HepG2 (cell line): ENCODE measurements around the gene FAM222B. TPM values are rescaled to one million over a fixed set of nuclear protein-coding genes. Genes with fewer than 3 reads are reported as not detected.
A peak's percentile ranks its signal among the peaks of the same experiment; 100 is the strongest.

Experiments used
- ATAC-seq: fragments of 200-7000 bp; cut with Tn5 transposase; 3 replicates; pipeline ENCODE4 v1.9.1; 2020; ENCODE audit warnings: mild to moderate bottlenecking, moderate library complexity
- BruUV-seq: library from RNA; stranded (reverse); fragments of 400-500 nt; replicated peaks from 2 replicates; lab custom pipeline; 2021; lab: Mats Ljungman, UMichigan
- CTCF ChIA-PET: fragments of 300-600 bp; formaldehyde crosslinking; extraction: SDS; loops from one replicate; lab custom pipeline; 2021; ENCODE audit warnings: low total read pairs, inconsistent platforms, low intra/inter-chr PET ratio; lab: Yijun Ruan, JAX
- POLR2A ChIA-PET: fragments of 350-600 bp; sonication (Branson Sonifier 250); formaldehyde crosslinking; loops from one replicate; lab custom pipeline; 2020; ENCODE audit warnings: antibody characterized with exemption, inconsistent platforms; lab: Yijun Ruan, JAX
- DNase-seq: peaks from one replicate; pipeline ENCODE4 v3.0.0-alpha.2; 2015; ENCODE audit warnings: low spot score
- FAIRE-seq: peaks from 3 replicates; lab custom pipeline; 2011; peaks lifted over from hg19 to GRCh38; lab: Jason Lieb, UNC
- H2AFZ ChIP-seq: one replicate; pipeline ENCODE4 v1.6.1; 2011; ENCODE audit warnings: low read length, inconsistent platforms
- H3K27ac ChIP-seq: fragments of 300-600 bp; 3 replicates; pipeline ENCODE4 v1.8.0; 2011; ENCODE audit warnings: mixed run types, mild to moderate bottlenecking, mixed read lengths, low read length, inconsistent platforms; ENCODE audit not compliant: insufficient read depth; ENCODE audit errors: extremely low read length
- H3K27me3 ChIP-seq, 2 experiments: fragments of 200-600 bp in 1 of 2; 2 replicates in 1 of 2; 3 replicates in 1 of 2; pipeline versions ENCODE4 v1.6.0 to v1.8.0; 2011; ENCODE audit warnings: low read length in 2 of 2, mild to moderate bottlenecking in 2 of 2, moderate library complexity in 2 of 2, inconsistent platforms in 1 of 2; ENCODE audit not compliant: insufficient read depth in 2 of 2, control insufficient read depth in 1 of 2
- H3K36me3 ChIP-seq, 2 experiments: fragments of 200-600 bp in 1 of 2; replicated peaks in 1 of 2; 2 replicates in 1 of 2; 3 replicates in 1 of 2; pipeline versions ENCODE4 v1.5.1 to v1.8.0; 2011; ENCODE audit warnings: low read length in 2 of 2, inconsistent platforms in 1 of 2; ENCODE audit not compliant: insufficient read depth in 2 of 2, control insufficient read depth in 1 of 2
- H3K4me1 ChIP-seq: 2 replicates; pipeline ENCODE4 v1.5.1; 2012; ENCODE audit warnings: low read length, inconsistent platforms; ENCODE audit not compliant: insufficient read depth
- H3K4me2 ChIP-seq: 2 replicates; pipeline ENCODE4 v1.6.0; 2011; ENCODE audit warnings: low read depth, low read length, inconsistent platforms
- H3K4me3 ChIP-seq, 3 experiments: fragments of 200-600 bp in 1 of 3; sonication (generic), shearing (Covaris generic) in 1 of 3; replicated peaks in 1 of 3; 2 replicates each; pipeline ENCODE4 v1.5.1; 2011 to 2016; ENCODE audit warnings: low read length in 3 of 3, inconsistent platforms in 2 of 3, low read depth in 2 of 3, mild to moderate bottlenecking in 2 of 3, control low read depth in 1 of 3, mixed read lengths in 1 of 3; ENCODE audit not compliant: insufficient read depth in 1 of 3
- H3K79me2 ChIP-seq: one replicate; pipeline ENCODE4 v1.6.1; 2011; ENCODE audit warnings: low read length, inconsistent platforms; ENCODE audit not compliant: insufficient read depth
- H3K9ac ChIP-seq: 2 replicates; pipeline ENCODE4 v1.6.0; 2011; ENCODE audit warnings: mild to moderate bottlenecking, low read depth, low read length, inconsistent platforms; ENCODE audit not compliant: insufficient read depth
- H3K9me3 ChIP-seq: 2 replicates; pipeline ENCODE4 v1.5.1; 2012; ENCODE audit warnings: mild to moderate bottlenecking, low read length
- H4K20me1 ChIP-seq: 2 replicates; pipeline ENCODE4 v1.6.0; 2011; ENCODE audit warnings: inconsistent platforms, mild to moderate bottlenecking, low read length, moderate library complexity; ENCODE audit not compliant: insufficient read depth
- AGO2 ChIP-seq: fragments of 200-400 bp; formaldehyde crosslinking; optimal IDR thresholded peaks from 2 replicates; pipeline ENCODE3; 2017; ENCODE audit warnings: mild to moderate bottlenecking, low read depth, low read length, moderate library complexity
- DMAP1 ChIP-seq: IDR thresholded peaks from 2 replicates; pipeline ENCODE4 v1.6.1; 2016
- DRAP1 ChIP-seq: IDR thresholded peaks from 2 replicates; pipeline ENCODE4 v1.6.1; 2016; ENCODE audit warnings: missing genetic modification reagents, missing compliant biosample characterization
- FOXK1 ChIP-seq: sonication (generic); formaldehyde crosslinking; IDR thresholded peaks from 2 replicates; pipeline ENCODE4 v1.4.0; 2020; ENCODE audit warnings: low read depth, missing genetic modification reagents, borderline replicate concordance
- FOXP4 ChIP-seq: sonication (generic); formaldehyde crosslinking; IDR thresholded peaks from 2 replicates; pipeline ENCODE4 v1.4.0; 2020; ENCODE audit warnings: missing genetic modification reagents
- GRHL1 ChIP-seq: sonication (generic); formaldehyde crosslinking; conservative IDR thresholded peaks from 2 replicates; pipeline ENCODE4 v1.8.0; 2022; ENCODE audit warnings: missing genetic modification reagents
- HNF1B ChIP-seq: sonication (generic); formaldehyde crosslinking; IDR thresholded peaks from 2 replicates; pipeline ENCODE4 v1.5.1; 2020; ENCODE audit warnings: mild to moderate bottlenecking, moderate library complexity, missing genetic modification reagents
- RBFOX2 ChIP-seq: fragments of 200-400 bp; formaldehyde crosslinking; IDR thresholded peaks from 2 replicates; pipeline ENCODE4 v1.6.1; 2017; ENCODE audit warnings: low read depth, mild to moderate bottlenecking, low read length
- ZNF24 ChIP-seq: fragments of 450-650 bp; IDR thresholded peaks from 2 replicates; pipeline ENCODE4 v1.6.1; 2017; ENCODE audit warnings: antibody characterized with exemption, mild to moderate bottlenecking
- ZNF280D ChIP-seq: sonication (generic); formaldehyde crosslinking; IDR thresholded peaks from 2 replicates; pipeline ENCODE4 v1.5.1; 2020; ENCODE audit warnings: mild to moderate bottlenecking, missing genetic modification reagents
- ZNF350 ChIP-seq: sonication (generic); formaldehyde crosslinking; IDR thresholded peaks from 2 replicates; pipeline ENCODE4 v1.4.0; 2020; ENCODE audit warnings: mild to moderate bottlenecking, low read depth, missing genetic modification reagents, borderline replicate concordance
- ZSCAN30 ChIP-seq: sonication (generic); formaldehyde crosslinking; IDR thresholded peaks from 2 replicates; pipeline ENCODE4 v1.5.0; 2020; ENCODE audit warnings: mild to moderate bottlenecking, missing genetic modification reagents
- WGBS: methylation state at CpG from one replicate; pipeline ENCODE4 v1.1.6; 2017; ENCODE audit warnings: low lambda C conversion rate; 5-methylcytosine and 5-hydroxymethylcytosine counted together
- in situ Hi-C: cut with HindIII; loops from 2 replicates; pipeline ENCODE4 v1.10.0; 2017; ENCODE audit warnings: low pct_unique_long_range_greater_than_20kb; ENCODE audit not compliant: extremely low pct_ligation_motif_present
- intact Hi-C: fragments of 100-400 bp; cut with micrococcal nuclease; formaldehyde crosslinking; loops from one replicate; pipeline ENCODE4 v1.10.0; 2022; ENCODE audit not compliant: unreplicated experiment
- polyA plus RNA-seq, 8 experiments: library from polyadenylated mRNA; depleted of rRNA in 3 of 8; stranded (reverse) in 7 of 8; unstranded in 1 of 8; fragments of >200 nt; fragmentation: Illumina TruSeq in 4 of 8; extraction: Trizol in 4 of 8; gene quantifications; 2 replicates each; pipeline versions ENCODE4 v1.2.1 to v1.2.3, GENCODE V29; 2011 to 2016; ENCODE audit warnings: low read depth in 4 of 8, missing spikeins in 1 of 8, mixed read lengths in 1 of 8; ENCODE audit not compliant: insufficient read depth in 1 of 8
- total RNA-seq, 5 experiments: library from RNA; depleted of rRNA; stranded (reverse); fragments of >200 nt; fragmentation: Illumina TruSeq; extraction: Trizol; gene quantifications; 2 replicates each; pipeline ENCODE4 v1.2.3, GENCODE V29; 2016; ENCODE audit warnings: low read depth in 1 of 5

The FAM222B gene
- total and polyA plus RNA-seq, 2 of the 13 experiments (the other 11 are each of a cell fraction or from before 2014, with no cell fraction given): 3.5 to 7.3 TPM

- FAIRE-seq: peak; percentile 39
- WGBS: 82% methylated on average over 10 of the region's 10 CpGs
- H2AFZ ChIP-seq: no peak overlapping the region
- H3K27me3 ChIP-seq: no peaks in the 10 kb centered on the region; a peak in 1 of 5 replicates
- H3K27ac ChIP-seq: peak overlapping the region; percentile 88
- peak overlapping the region in 2 of 3 experiments; percentile 48 to 90; a peak in 4 of 6 replicates for H3K4me3 ChIP-seq
- ChIA-PET POLR2A (interaction anchor here (0.7 to 8.7 kb wide), 8 partner anchors 13 to 227 kb away, joined by 3 to 590 read pairs (median 14); partner anchors contain the start of genes BLTP2, PHF12, PROCA1 and SDF2), CTCF (interaction anchor here (1.2 to 5.0 kb wide), 2 partner anchors 25 to 26 kb away, joined by 3 to 142 read pairs; no protein-coding TSS in a partner anchor)
- H4K20me1 ChIP-seq: peaks cover 42% of the 10 kb centered on the region
- peaks cover 58% of the 10 kb centered on the region for H3K4me1 ChIP-seq
- no peak for ATAC-seq
- DNase-seq: no peak
- BruUV-seq: no TSS peak
- peaks cover 8 to 38% of the 10 kb centered on the region in 2 experiments; a peak in 4 of 5 replicates for H3K36me3 ChIP-seq
- H3K4me2 ChIP-seq: peak overlapping the region; percentile 82
- intact Hi-C loops: loop anchor here (5.0 kb wide), 1 partner anchor 77 kb away; the partner anchor contains the start of gene BLTP2
- H3K9me3 ChIP-seq: no peaks in the 10 kb centered on the region
- in situ Hi-C loops: loop anchor here (25.0 kb wide), 1 partner anchor 388 kb away; no protein-coding TSS in a partner anchor
- H3K79me2 ChIP-seq: peaks cover 40% of the 10 kb centered on the region
- peak overlapping the region; percentile 93 for H3K9ac ChIP-seq
- TF ChIP-seq RBFOX2: peak; percentile 27
- no peak for TF ChIP-seq DRAP1 (CRISPR knock-in tag)
- TF ChIP-seq GRHL1 (CRISPR knock-in tag): no peak
- TF ChIP-seq ZNF280D (CRISPR knock-in tag): peak; percentile 47; the same call in 1 of the 2 replicates
- no peak for TF ChIP-seq FOXK1
- no peak for TF ChIP-seq ZSCAN30
- no peak for TF ChIP-seq HNF1B (CRISPR knock-in tag)
- TF ChIP-seq ZNF350 (CRISPR knock-in tag): no peak; the same call in 1 of the 2 replicates
- no peak for TF ChIP-seq DMAP1
- TF ChIP-seq ZNF24: no peak
- no peak for TF ChIP-seq AGO2
- no peak for TF ChIP-seq FOXP4
Observed at GRCh38 chr17:28724500-28725165, 118.0 kb downstream of the FAM222B start.
